8988T (cell line): ENCODE data around the gene FPGS.
"Not testable (repeated sequence)": the region's sequence is repeated elsewhere in the genome, so short reads cannot be mapped to it uniquely, and the experiment has no call there.

Experiments used
- DNase-seq: peaks from one replicate; pipeline ENCODE4 v3.0.0; 2011

The FPGS gene

DNA sequence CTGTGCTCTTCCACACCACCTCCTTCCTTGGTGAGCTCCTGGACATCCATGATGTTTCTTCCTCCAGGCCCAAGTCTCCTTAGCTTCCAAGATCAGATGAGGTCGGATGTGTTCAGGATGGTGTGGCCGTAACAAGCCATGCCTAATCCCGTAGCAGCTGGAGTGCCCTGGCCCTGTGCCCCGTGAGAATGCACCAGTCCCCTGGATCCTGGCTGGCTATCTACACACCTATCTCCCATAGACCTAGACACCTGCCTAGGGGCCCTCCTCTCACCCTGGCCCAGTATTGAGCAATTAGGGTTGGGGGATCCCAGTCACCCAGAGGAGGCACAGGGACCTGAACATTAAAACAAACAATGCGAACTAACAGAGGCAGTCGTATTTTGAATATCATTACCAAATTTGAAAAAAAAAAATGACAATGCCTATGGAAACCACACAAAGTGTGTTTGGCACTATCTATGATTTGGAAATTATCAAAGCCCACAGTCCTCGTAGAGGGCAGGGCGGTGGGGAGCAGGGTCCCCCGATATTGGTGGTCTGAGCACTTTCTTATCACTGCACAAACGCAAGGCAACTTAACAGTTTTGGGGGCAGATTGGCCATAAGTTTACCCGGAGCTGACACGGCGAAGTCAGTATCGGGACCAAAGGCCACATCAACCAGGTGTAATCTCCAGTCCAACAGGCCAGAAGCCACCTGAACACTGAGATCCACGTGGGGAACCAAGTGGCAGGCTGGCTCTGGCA is 38.6 kb downstream of the FPGS start:
- DNase-seq: no peak

- DNase-seq: no peak
Observed at GRCh38 chr9:127844821-127845359, 42.2 kb downstream of the FPGS start.

- not testable (repeated sequence) for DNase-seq
Observed at GRCh38 chr9:127845619-127846018, 42.9 kb downstream of the FPGS start.

DNA sequence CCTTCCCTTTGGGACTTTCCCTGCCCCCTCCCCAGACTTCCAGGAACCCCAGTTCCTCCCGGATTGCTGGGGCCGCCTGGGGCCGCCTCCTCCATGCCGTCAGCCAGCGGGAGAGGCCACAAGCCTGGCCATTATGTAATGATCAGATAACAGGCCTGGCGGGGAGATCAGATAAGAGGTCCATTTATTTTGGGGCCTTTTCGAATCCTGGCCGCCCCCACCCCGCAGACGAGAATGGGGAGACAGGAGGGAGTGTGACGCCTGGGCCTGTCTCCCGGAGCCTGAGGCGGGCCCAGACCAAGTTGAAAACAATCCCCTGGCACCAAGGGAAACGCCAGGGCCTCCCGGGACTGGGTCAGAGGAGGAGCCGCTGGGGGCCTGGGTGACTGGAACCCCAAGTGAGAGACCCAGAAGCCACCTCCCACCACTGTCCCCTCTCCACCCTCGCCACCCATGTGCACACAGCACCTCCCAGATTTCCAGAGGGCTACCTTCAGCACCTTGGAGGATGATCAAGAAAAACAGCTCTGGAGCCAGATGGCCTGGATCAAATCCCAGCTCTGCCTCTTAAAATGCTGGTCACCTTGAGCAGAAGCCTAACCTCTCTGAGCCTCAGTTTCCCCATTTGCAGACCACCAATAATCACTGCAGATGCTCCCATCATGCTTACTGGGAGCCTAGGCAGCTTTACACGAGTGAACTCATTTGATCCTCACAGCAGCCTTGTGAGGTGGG is 43.9 kb downstream of the FPGS start:
- no peak for DNase-seq

- DNase-seq: no peak
Observed at GRCh38 chr9:127847178-127847510, 44.5 kb downstream of the FPGS start.

- DNase-seq: no peak
Observed at GRCh38 chr9:127847833-127848755, 45.4 kb downstream of the FPGS start.

DNA sequence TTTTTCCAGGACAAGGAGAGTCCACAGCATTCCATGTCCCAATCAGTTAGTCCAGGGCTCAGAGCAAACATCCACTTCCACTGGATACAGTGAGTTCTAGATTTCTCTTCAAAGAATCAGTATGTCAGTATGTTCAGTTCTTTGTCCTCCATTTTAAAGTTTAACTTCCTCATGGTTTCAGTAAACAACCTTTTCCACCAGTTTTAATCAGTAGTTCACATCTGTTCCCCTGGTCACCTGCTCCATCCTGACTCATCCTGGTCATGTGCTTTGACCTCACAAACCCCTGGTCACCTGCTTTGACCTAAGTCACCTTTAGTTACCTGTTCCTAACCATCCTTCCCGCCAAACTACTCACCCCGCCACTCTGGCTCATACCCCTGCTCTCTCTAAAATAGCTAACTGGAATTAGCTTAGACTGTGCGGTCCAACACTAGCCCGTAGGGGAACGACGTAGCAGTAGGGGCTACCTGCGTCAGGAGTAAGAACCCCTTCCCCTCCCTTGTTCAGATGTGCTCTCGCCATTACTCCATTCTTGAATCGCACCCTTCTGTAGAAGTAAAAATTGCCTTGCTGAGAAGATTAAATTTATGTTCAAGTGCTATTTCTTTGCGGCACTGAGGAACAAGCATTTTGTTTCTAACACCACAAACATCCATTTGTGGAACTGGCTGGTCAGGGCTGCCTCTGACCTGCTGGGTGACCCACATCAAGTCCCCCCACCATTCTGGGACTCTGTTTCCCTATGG is 46.2 kb downstream of the FPGS start:
- no peak for DNase-seq

DNA sequence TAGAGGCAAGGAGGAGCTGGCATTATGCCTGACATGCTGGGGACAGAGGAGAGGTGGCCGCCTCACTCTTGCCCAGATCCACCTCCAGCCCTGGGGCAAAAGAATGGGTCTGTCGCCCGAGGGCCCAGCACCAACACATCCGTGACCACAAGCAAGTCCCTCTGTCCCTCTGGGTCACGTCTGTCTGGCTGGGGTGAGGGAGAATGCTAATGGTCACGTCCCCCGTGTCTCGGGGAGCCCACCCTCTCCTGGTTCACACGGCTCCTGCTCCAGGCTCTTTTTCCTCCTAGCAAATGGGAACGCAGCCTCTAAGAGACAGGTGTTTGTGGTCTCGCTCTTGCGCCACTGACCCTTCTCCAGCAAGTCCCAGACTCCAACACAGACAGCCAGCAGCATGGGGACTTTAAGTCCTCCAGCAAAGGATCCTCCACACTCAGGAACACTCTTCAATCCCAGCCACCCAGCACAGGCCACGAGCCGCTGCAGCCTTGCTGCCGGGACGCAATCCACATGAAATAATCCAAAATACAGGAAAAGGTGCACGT is 47.7 kb downstream of the FPGS start:
- no peak for DNase-seq

GRCh38 chr9:127852829-127853228 is 50.1 kb downstream of the FPGS start:
- DNase-seq: no peak

GRCh38 chr9:127853312-127854183 is 50.9 kb downstream of the FPGS start:
- DNase-seq: no peak

DNA sequence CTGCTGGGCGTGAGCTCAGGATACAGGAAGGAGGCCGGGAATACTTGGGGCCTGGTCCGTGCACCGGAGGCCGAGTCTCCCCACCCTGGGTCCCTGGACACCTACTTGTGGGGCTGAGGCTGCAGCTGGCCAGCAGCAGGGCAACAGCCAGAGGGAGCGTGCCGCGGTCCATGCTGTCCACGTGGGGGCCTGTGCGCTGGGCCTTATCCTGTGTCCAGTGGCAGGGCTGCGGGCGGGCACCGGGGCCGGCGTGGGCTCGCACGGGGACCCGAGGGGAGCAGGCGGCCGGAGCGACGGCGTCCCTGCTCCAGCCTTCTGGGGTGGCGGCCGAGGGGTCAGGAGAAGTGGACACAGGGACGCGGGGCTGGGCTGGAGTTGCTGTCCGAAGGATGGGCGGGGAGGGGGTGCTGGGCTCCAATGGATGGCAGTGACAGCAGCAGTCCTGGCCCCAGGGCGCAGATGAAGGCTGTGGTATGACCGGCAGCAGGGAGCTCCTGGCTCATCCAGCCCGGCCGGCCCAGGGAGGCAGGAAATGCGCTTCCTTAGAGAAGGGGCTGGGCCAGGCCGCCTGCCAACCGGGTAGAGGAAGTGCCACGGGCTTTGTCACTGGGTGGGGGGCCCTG is 51.6 kb downstream of the FPGS start, which contains the start of gene ENG:
ENG (minus strand) TSS at position 475 of the 623 bp plus-strand sequence; CDS start at position 172, 303 bp downstream.
- DNase-seq: no peak

GRCh38 chr9:127854960-127855359 is 52.3 kb downstream of the FPGS start:
- DNase-seq: no peak

DNA sequence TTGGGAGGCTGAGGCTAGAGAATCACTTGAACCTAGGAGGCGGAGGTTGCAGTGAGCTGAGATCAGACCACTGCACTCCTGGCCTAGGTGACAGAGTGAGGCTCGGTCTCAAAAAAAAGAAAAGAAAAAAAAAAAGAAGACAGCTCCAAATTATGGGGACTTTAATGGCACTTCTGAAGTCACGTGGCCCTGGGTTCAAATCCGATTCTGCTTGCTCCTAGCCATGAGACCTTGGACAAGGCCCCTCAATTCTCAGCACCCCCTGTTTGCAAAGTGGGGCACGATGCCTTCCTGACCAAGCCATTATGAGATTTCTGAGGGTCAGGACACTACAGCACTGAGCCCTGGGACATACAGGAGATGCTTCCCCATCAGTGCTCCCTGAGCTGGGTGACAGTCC is 52.8 kb downstream of the FPGS start:
- DNase-seq: no peak

GRCh38 chr9:127856094-127856728 is 53.5 kb downstream of the FPGS start:
- no peak for DNase-seq

DNA sequence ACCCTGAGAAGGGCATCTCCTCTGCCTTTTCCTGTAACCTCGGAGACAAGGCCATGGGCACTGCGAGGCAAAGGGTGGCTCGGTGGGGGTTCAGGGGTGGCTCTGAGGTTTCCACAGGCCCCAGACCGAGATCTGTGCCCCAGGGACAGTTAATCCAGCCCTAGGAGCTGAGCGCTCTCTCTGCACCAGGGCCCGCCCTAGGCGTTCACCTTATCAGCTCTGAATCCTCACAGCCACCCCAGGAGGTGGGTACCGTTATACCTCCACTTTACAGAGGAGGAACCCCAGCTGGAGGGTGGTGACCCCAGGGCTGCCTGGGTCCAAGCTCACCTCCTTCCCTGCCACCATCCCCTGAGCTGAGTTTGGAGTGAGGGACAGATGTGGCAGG is 54.0 kb downstream of the FPGS start:
- no peak for DNase-seq

- DNase-seq: no peak
Observed at GRCh38 chr9:127857278-127857677, 54.6 kb downstream of the FPGS start.

GRCh38 chr9:127858041-127858512 is 55.4 kb downstream of the FPGS start:
- no peak for DNase-seq

DNA sequence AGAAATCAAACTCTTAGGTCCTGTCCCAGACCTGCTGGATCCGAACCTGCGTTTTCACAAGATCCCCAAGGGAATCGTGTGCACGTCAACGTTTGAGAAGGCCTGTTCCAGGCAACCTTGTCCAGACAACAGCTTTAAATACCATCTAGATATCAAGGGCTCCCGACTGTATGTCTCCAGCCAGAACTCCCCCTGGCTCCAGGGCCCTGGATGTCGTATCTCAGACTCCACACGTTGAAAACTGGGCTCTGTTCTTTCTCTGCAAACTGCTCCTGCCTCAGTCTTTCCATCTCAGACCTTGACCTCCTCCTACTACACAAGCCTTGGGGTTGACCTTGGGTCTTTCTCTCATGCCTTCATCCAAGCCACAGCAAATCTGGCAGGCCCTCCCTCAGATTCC is 57.6 kb downstream of the FPGS start:
- no peak for DNase-seq

GRCh38 chr9:127860779-127861178 is 58.1 kb downstream of the FPGS start:
- no peak for DNase-seq
